ENCODE data around the gene OTC.

DNA sequence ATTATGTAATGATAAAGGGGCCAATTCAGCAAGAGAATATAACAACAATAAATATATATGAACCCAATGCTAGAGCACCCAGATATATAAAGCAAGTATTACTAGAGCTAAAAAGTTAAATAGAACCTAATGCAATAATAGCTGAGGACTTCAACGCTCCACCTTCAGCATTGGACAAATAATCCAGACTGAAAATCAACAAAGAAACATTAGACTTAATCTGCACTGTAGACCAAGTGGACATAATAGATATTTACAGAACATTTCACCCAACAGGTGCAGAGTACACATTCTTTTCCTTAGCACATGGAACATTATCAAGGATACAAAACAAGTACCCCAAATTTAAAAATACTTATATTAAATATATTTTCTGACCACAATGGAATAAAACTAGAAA, 24.3 kb downstream of the OTC start:
- TF ChIP-seq, protein P1, sequence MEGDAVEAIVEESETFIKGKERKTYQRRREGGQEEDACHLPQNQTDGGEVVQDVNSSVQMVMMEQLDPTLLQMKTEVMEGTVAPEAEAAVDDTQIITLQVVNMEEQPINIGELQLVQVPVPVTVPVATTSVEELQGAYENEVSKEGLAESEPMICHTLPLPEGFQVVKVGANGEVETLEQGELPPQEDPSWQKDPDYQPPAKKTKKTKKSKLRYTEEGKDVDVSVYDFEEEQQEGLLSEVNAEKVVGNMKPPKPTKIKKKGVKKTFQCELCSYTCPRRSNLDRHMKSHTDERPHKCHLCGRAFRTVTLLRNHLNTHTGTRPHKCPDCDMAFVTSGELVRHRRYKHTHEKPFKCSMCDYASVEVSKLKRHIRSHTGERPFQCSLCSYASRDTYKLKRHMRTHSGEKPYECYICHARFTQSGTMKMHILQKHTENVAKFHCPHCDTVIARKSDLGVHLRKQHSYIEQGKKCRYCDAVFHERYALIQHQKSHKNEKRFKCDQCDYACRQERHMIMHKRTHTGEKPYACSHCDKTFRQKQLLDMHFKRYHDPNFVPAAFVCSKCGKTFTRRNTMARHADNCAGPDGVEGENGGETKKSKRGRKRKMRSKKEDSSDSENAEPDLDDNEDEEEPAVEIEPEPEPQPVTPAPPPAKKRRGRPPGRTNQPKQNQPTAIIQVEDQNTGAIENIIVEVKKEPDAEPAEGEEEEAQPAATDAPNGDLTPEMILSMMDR (IDR thresholded peaks at IDR 0.05), result no peak
- TF ChIP-seq POLR2AphosphoS5 (IDR thresholded peaks at IDR 0.05), result no peak

All from stomach (tissue), 4 donors.